ENCODE results near the gene SLC18A2.

DNA sequence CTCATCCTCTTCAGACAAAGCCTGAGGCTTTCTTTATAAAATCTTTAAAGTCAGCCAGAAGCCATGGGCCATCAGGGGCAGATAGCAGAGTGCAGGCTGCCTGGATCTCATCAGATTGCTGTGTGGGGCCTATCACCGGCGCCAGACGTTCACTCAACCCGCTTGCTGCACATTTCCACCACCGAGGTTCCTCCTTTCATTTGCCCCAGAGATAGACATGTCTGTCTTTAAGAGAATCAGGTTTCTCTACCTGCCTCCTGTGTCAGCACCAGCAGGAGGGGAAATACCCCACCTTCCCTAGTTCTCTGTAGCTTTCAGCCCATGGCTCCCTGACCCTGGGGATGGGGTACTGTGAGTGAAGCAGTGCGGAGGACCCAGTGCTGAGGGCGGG lies 22.0 kb downstream of the SLC18A2 start:
- TF ChIP-seq, protein P1, sequence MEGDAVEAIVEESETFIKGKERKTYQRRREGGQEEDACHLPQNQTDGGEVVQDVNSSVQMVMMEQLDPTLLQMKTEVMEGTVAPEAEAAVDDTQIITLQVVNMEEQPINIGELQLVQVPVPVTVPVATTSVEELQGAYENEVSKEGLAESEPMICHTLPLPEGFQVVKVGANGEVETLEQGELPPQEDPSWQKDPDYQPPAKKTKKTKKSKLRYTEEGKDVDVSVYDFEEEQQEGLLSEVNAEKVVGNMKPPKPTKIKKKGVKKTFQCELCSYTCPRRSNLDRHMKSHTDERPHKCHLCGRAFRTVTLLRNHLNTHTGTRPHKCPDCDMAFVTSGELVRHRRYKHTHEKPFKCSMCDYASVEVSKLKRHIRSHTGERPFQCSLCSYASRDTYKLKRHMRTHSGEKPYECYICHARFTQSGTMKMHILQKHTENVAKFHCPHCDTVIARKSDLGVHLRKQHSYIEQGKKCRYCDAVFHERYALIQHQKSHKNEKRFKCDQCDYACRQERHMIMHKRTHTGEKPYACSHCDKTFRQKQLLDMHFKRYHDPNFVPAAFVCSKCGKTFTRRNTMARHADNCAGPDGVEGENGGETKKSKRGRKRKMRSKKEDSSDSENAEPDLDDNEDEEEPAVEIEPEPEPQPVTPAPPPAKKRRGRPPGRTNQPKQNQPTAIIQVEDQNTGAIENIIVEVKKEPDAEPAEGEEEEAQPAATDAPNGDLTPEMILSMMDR (IDR thresholded peaks at IDR 0.05), result no peak
- TF ChIP-seq POLR2A (IDR thresholded peaks at IDR 0.05), result no peak
